Breast epithelium (tissue), 4 donors: ENCODE results near the gene SIAH1. TPM values are rescaled to one million over a fixed set of nuclear protein-coding genes. Genes with fewer than 3 reads are reported as not detected.
"Not testable (repeated sequence)": the region's sequence is repeated elsewhere in the genome, so short reads cannot be mapped to it uniquely, and the experiment has no call there.

Experiments
- DNase-seq, 2 donors: peaks; one replicate each; pipeline ENCODE4 v3.0.0-alpha.2; 2019; ENCODE audit warnings: low spot score in 2 of 2
- H3K27ac ChIP-seq, 2 donors: fragments of 200-600 bp; sonication (generic) in 1 of 2; one replicate each; pipeline ENCODE4 v1.5.1; 2016 to 2019; ENCODE audit warnings: mild to moderate bottlenecking in 1 of 2
- H3K27me3 ChIP-seq, 2 donors: fragments of 200-600 bp; sonication (generic) in 1 of 2; one replicate each; pipeline versions ENCODE4 v1.5.1 to v1.6.0; 2017 to 2019; ENCODE audit warnings: control low read depth in 1 of 2, mild to moderate bottlenecking in 1 of 2
- H3K36me3 ChIP-seq: fragments of 200-600 bp; one replicate; pipeline ENCODE4 v1.5.1; 2019
- H3K4me1 ChIP-seq, 2 donors: fragments of 200-600 bp; sonication (generic); one replicate each; pipeline ENCODE4 v1.5.1; 2016 to 2019; ENCODE audit warnings: control low read depth in 1 of 2
- H3K4me3 ChIP-seq, 3 donors: fragments of 200-600 bp; sonication (generic); 1 replicate in 2 of 3; 2 replicates in 1 of 3; pipeline ENCODE4 v1.5.1; 2016 to 2019; ENCODE audit warnings: mild to moderate bottlenecking in 3 of 3, moderate library complexity in 2 of 3
- H3K9me3 ChIP-seq, 2 donors: fragments of 200-600 bp; sonication (generic) in 1 of 2; one replicate each; pipeline ENCODE4 v1.5.1; 2016 to 2019; ENCODE audit warnings: control low read depth in 1 of 2
- POLR2A ChIP-seq: fragments of 450-650 bp; IDR thresholded peaks from one replicate; pipeline ENCODE4 v1.6.1; 2016; ENCODE audit warnings: antibody characterized with exemption, mild to moderate bottlenecking, moderate library complexity
- POLR2AphosphoS5 ChIP-seq, 3 donors: sonication (generic); formaldehyde crosslinking; IDR thresholded peaks; one replicate each; pipeline ENCODE4 v1.6.1; 2017; ENCODE audit warnings: antibody characterized with exemption in 3 of 3
- intact Hi-C: fragments of 100-400 bp; cut with DNase I; formaldehyde crosslinking; loops from one replicate; pipeline ENCODE4 v1.15.1; 2023; ENCODE audit warnings: low total_unique reads
- total RNA-seq, 3 donors: library from RNA; depleted of rRNA; stranded (reverse); fragments of >200 nt; gene quantifications; one replicate each; pipeline ENCODE4 v1.1.0, GENCODE V29; 2016
- TF ChIP-seq, protein P1 (sequence below), 3 donors: fragments of 450-650 bp; IDR thresholded peaks; one replicate each; pipeline ENCODE4 v1.5.1; 2016 to 2017; ENCODE audit warnings: antibody characterized with exemption in 3 of 3, mild to moderate bottlenecking in 3 of 3, moderate library complexity in 3 of 3

SIAH1 gene
- total RNA-seq, 3 donors from 2014 or later = 36.2 to 45.2 (median 44.2) TPM

- H3K4me1 ChIP-seq = peaks cover 0 to 20% of the 10 kb centered on the region in 2 donors
- peak overlapping the region; percentile 91 to 93 (median 92) for H3K4me3 ChIP-seq
- no peak for DNase-seq
- no peaks in the 10 kb centered on the region for H3K9me3 ChIP-seq
- H3K27me3 ChIP-seq = no peaks in the 10 kb centered on the region
- intact Hi-C loops = no loop called here
- no peaks in the 10 kb centered on the region for H3K36me3 ChIP-seq
- no peak for TF ChIP-seq POLR2AphosphoS5 (IDR thresholded peaks at IDR 0.05)
- no peak for TF ChIP-seq POLR2A
- TF ChIP-seq, protein P1, sequence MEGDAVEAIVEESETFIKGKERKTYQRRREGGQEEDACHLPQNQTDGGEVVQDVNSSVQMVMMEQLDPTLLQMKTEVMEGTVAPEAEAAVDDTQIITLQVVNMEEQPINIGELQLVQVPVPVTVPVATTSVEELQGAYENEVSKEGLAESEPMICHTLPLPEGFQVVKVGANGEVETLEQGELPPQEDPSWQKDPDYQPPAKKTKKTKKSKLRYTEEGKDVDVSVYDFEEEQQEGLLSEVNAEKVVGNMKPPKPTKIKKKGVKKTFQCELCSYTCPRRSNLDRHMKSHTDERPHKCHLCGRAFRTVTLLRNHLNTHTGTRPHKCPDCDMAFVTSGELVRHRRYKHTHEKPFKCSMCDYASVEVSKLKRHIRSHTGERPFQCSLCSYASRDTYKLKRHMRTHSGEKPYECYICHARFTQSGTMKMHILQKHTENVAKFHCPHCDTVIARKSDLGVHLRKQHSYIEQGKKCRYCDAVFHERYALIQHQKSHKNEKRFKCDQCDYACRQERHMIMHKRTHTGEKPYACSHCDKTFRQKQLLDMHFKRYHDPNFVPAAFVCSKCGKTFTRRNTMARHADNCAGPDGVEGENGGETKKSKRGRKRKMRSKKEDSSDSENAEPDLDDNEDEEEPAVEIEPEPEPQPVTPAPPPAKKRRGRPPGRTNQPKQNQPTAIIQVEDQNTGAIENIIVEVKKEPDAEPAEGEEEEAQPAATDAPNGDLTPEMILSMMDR (IDR thresholded peaks at IDR 0.05) = no peak
- peak overlapping the region; percentile 100 for H3K27ac ChIP-seq
These were observed 2.0 kb downstream of the SIAH1 start for GRCh38 chr16:48383009-48383876.

- Histone ChIP-seq H3K36me3 (no peaks in the 10 kb centered on the region), H3K4me1 (peaks cover 0 to 20% of the 10 kb centered on the region in 2 donors), H3K27me3 (no peaks in the 10 kb centered on the region), H3K27ac (no peak overlapping the region), H3K4me3 (no peak overlapping the region), H3K9me3 (no peaks in the 10 kb centered on the region)
- TF ChIP-seq, protein P1 (IDR thresholded peaks at IDR 0.05) = no peak
- TF ChIP-seq POLR2A (no peak), POLR2AphosphoS5 (IDR thresholded peaks at IDR 0.05) (no peak)
- intact Hi-C loops = no loop called here
- DNase-seq = no peak
These were observed 3.1 kb downstream of the SIAH1 start for GRCh38 chr16:48382131-48382530.

DNA sequence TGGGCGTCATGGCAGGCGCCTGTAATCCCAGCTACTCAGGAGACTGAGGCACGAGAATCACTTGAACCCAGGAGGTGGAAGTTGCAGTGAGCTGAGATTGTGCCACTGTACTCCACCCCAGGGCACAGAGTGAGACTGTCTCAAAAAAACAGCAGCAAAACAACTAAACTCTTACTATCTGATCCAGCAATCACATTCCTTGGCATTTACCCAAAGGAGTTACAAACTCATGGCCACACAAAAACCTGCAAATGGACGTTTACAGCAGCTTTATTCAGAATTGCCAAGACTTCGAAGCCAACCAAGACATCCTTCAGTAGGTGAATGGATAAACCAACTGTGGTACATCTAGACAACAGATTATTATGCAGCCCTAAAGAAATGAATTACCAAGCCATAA is 4.0 kb downstream of the SIAH1 start:
- H3K4me1 ChIP-seq = peaks cover 0 to 20% of the 10 kb centered on the region in 2 donors
- H3K9me3 ChIP-seq = no peaks in the 10 kb centered on the region
- no peak for DNase-seq
- intact Hi-C loops = no loop called here
- peak overlapping the region; percentile 23 to 30 for H3K27ac ChIP-seq
- H3K27me3 ChIP-seq = no peaks in the 10 kb centered on the region
- no peaks in the 10 kb centered on the region for H3K36me3 ChIP-seq
- no peak for TF ChIP-seq POLR2A
- no peak for TF ChIP-seq POLR2AphosphoS5 (IDR thresholded peaks at IDR 0.05)
- TF ChIP-seq, protein P1 (IDR thresholded peaks at IDR 0.05) = no peak
- H3K4me3 ChIP-seq = no peak overlapping the region

DNA sequence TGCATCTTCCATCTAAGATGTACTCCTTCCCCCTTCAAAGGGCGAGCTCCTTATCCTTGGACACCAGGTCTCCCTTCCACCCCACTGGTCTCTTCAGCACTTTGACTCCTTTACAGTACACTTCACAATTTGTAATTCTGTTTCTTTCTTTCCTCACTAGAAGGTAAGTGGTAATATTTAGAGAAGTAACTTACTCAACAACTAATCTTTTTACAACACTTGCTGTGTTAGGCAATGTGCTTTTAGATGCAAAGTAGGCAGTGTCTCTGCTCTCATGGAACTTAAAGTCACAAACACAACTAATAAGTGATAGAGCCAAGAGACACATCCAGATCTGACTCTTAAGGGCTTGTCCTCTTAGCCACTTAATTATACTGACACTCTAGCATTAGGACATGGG is 6.4 kb downstream of the SIAH1 start:
- intact Hi-C loops = no loop called here
- no peak for TF ChIP-seq POLR2A
- TF ChIP-seq, protein P1 (IDR thresholded peaks at IDR 0.05) = no peak
- TF ChIP-seq POLR2AphosphoS5 (IDR thresholded peaks at IDR 0.05) = no peak

GRCh38 chr16:48378276-48378675 is 6.9 kb downstream of the SIAH1 start:
- TF ChIP-seq, protein P1 (IDR thresholded peaks at IDR 0.05) = no peak
- TF ChIP-seq POLR2AphosphoS5 (IDR thresholded peaks at IDR 0.05) = no peak
- no peak for TF ChIP-seq POLR2A
- Histone ChIP-seq H3K4me1 (peaks cover 0 to 37% of the 10 kb centered on the region in 2 donors), H3K4me3 (no peak overlapping the region), H3K27me3 (no peaks in the 10 kb centered on the region), H3K36me3 (no peaks in the 10 kb centered on the region), H3K27ac (no peak overlapping the region), H3K9me3 (no peaks in the 10 kb centered on the region)
- intact Hi-C loops = no loop called here
- no peak for DNase-seq

More for the DNA sequence above, 6.4 kb downstream of the SIAH1 start:
- DNase-seq = no peak
- no peaks in the 10 kb centered on the region for H3K27me3 ChIP-seq
- no peaks in the 10 kb centered on the region for H3K36me3 ChIP-seq
- H3K4me1 ChIP-seq = peaks cover 0 to 32% of the 10 kb centered on the region in 2 donors
- H3K9me3 ChIP-seq = no peaks in the 10 kb centered on the region
- peak overlapping the region in 1 of 2 donors; percentile 19 for H3K27ac ChIP-seq
- no peak overlapping the region for H3K4me3 ChIP-seq

DNA sequence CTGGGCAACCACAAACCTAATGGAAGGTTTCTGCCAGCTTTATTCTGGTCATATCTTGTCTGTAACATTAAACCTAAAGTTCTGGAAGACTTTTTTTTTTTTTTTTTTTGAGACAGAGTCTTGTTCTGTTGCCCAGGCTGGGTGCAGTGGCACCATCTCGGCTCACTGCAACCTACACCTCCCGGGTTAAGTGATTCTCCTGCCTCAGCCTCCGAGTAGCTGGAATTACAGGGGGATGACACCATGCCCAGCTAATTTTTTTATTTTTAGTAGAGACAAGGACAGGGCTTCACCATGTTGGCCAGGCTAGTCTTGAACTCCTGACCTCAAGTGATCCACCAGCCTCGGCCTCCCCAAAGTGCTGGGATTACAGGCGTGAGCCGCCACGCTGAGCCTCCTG is 7.9 kb downstream of the SIAH1 start:
- intact Hi-C loops, H3K27ac ChIP-seq: not testable (repeated sequence)

More for the DNA sequence above, 7.9 kb downstream of the SIAH1 start:
- H3K36me3 ChIP-seq, H3K9me3 ChIP-seq, H3K4me3 ChIP-seq, DNase-seq, H3K27me3 ChIP-seq: not testable (repeated sequence)
- H3K4me1 ChIP-seq = peaks cover 0 to 30% of the 10 kb centered on the region in 2 donors
